ENCODE measurements around the gene PACSIN2.

PACSIN2 gene

DNA sequence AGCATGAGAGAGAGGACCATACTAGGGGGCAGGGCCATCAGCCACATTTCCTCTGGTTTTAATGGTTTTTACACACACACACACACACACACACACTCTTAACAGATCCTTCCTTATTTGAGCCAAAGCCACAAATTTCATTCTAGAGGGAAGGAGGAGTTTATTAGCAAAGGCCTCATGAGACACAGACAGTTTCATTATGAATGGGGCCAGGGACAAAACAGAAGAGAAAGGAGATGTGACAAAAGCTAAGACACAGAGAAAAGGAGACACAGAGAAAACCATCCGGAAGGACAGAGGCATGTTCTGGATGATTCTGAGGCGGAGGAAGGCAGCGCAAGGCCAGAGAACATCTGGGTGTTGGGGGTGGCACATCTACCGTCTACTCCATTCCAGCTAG is 125.6 kb downstream of the PACSIN2 start:
- no peak for DNase-seq (ENCODE audit: low read depth, low spot score)
- ChIA-PET POLR2A (no interaction called here), CTCF (interaction anchor here (0.6 to 1.4 kb wide), 3 partner anchors 136 to 201 kb away, joined by 3 to 4 read pairs (median 3); no protein-coding TSS in a partner anchor)
- TF ChIP-seq, protein P1, sequence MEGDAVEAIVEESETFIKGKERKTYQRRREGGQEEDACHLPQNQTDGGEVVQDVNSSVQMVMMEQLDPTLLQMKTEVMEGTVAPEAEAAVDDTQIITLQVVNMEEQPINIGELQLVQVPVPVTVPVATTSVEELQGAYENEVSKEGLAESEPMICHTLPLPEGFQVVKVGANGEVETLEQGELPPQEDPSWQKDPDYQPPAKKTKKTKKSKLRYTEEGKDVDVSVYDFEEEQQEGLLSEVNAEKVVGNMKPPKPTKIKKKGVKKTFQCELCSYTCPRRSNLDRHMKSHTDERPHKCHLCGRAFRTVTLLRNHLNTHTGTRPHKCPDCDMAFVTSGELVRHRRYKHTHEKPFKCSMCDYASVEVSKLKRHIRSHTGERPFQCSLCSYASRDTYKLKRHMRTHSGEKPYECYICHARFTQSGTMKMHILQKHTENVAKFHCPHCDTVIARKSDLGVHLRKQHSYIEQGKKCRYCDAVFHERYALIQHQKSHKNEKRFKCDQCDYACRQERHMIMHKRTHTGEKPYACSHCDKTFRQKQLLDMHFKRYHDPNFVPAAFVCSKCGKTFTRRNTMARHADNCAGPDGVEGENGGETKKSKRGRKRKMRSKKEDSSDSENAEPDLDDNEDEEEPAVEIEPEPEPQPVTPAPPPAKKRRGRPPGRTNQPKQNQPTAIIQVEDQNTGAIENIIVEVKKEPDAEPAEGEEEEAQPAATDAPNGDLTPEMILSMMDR (IDR thresholded peaks at IDR 0.05; ENCODE audit: insufficient read depth, low read length, missing control alignments), result no peak
- no peak overlapping the region for H3K4me3 ChIP-seq (ENCODE audit: low read depth, low read length)

DNA sequence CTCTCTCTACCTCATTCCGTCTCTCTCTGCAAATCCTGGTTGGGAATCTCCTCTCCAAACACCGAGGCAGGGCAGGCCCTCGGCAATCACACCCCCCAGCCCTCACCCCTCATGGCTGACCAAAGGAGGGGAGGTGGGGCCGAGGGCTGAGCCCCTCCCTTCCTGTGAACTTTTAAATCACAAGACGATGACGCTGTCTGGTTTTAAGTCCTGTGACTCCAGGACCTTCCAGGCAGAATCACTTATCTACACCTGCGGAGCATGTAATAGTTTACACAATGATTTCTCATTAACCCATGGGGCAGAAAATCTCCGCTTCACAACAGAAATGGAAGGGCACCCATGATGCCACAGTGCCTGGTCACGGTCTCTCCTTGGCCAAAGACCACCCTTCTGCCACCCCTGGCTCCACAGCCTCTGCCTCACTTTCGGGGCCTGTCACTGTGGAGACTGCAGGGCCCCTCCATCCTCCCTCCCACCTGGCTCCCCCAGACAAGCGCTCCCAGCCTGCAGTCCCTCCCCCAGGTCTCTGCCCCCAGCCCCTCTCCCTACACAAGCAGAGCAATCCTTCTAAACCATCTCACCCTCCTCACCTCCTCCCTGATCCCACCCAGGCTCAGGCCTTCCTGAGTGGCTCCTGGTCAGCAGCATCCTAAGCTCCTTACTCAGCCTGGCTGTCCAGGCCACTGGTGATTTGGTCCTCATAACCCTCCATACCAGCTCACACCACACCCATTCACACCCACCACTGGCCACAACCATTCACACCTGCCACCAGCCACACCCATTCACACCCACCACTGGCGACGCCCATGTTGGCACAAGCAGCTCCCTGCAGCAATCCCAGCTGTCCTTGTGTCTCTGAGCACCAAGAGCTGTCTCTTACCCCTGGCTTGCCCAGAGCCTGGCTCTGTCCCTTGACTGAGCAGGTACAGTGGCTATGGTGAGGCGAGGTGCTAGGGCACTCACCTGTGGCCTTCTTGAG is 127.1 kb downstream of the PACSIN2 start:
- TF ChIP-seq, protein P1 (IDR thresholded peaks at IDR 0.05; ENCODE audit: insufficient read depth, low read length, missing control alignments), result no peak
- POLR2A ChIA-PET, result no interaction called here
- CTCF ChIA-PET, result interaction anchor here (0.7 to 1.3 kb wide), 2 partner anchors 146 to 202 kb away, joined by 3 to 4 read pairs; no protein-coding TSS in a partner anchor
- DNase-seq (ENCODE audit: low read depth, low spot score), result no peak
- no peak overlapping the region for H3K4me3 ChIP-seq (ENCODE audit: low read depth, low read length)

DNA sequence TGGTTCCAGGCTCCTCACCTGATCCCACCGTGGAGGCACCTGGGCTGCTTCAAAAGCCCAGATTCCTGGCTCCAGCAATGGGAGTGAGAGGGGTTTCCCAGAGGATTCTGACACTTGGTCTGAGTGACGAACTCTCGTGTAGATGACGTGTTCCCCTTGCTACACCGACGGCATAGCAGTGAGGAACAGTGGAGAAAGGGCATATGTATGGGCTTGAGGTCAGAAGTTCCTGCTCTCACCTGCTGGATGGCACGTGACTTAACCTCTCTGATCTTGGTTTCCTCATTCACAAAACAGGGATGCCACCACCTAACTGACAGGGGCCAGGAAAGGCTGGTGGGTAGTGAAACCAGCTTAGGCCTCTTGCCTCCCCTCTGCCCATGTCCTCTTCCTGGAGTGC is 127.8 kb downstream of the PACSIN2 start:
- ChIA-PET POLR2A (no interaction called here), CTCF (no interaction called here)
- H3K4me3 ChIP-seq (ENCODE audit: low read depth, low read length), result no peak overlapping the region
- no peak for DNase-seq (ENCODE audit: low read depth, low spot score)
- TF ChIP-seq, protein P1 (IDR thresholded peaks at IDR 0.05; ENCODE audit: insufficient read depth, low read length, missing control alignments), result no peak

DNA sequence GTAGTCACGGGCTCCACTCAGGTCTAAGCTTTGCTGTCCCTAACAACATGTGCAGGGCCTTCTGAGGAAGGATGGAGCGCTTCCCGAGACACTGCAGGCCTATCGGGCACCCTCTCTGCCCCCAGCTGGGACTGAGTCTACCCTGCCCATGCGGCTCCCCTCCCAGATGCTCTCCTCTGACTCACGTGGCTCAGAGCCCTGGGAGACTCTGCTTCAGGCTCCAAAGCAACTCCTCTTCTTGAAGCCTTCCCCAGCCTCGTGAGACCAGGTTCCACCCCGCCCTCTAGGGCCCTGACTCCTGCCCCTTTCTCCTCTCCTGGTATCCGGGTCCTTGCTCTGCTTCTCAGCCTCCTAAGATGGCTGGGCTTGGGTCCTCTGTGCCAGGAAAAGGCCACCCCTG is 129.5 kb downstream of the PACSIN2 start:
- no peak overlapping the region for H3K4me3 ChIP-seq (ENCODE audit: low read depth, low read length)
- TF ChIP-seq, protein P1 (IDR thresholded peaks at IDR 0.05; ENCODE audit: insufficient read depth, low read length, missing control alignments), result no peak
- CTCF ChIA-PET, result no interaction called here
- POLR2A ChIA-PET, result no interaction called here
- DNase-seq (ENCODE audit: low read depth, low spot score), result no peak

DNA sequence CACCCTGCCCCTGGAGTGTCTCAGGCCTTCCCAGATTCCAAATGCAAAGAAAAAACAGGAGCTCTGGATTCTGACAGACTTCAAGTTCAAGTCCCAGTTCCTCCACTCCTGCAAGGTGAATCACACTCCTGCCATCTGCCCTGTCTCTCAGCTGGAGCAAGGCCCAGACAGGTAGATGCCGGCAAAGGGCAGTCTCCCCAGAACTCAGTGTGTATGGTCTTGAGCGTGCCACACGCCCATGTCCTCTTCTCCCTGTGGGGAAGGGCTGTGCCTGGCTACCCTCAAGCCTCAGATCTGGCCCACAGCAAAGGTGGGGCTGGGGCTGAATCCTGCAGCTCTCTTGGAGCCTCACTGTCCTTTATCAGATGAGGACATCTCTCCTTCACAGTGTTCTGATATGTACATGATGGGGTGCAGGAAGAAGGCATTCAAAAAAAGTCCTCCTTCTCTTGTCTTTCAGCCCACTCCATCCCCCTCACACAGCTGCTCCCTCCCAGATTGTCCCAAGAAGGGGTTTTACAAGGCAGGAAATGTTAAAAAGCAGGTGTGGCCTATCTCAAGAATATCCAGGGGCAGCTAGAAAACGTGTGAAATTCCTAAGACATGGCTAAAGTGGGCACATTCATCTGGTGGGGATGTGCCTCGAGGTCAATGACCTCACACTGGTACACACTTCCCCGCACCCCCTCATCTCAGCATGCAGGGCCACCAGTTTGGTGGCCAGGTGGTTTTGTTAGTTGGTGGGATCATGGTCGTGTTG is 130.2 kb downstream of the PACSIN2 start:
- no peak overlapping the region for H3K4me3 ChIP-seq (ENCODE audit: low read depth, low read length)
- POLR2A ChIA-PET, result no interaction called here
- no peak for DNase-seq (ENCODE audit: low read depth, low spot score)
- CTCF ChIA-PET, result interaction anchor here (1.2 to 1.4 kb wide), 2 partner anchors 17 to 19 kb away, joined by 3 to 4 read pairs; no protein-coding TSS in a partner anchor
- TF ChIP-seq, protein P1 (IDR thresholded peaks at IDR 0.05; ENCODE audit: insufficient read depth, low read length, missing control alignments), result no peak

DNA sequence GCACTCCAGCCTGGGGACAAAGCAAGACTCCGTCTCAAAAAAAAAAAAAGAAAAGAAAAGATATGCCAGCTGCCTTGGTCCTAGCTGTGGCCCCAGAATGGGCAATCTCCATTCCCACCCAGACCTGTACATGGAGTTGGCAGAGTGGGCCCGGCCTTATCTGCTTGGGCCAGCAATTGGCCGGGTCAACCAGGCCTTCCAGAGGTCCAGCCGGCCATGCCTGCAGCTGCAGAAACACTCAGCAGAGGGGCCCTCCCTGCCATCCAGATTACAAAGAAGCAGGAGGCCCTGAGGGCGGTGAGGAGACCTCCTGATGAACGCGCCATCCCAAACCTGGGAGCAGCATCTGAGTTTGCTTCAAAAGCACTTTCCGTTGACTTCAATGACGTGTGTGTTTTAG is 131.0 kb downstream of the PACSIN2 start:
- DNase-seq (ENCODE audit: low read depth, low spot score), result no peak
- TF ChIP-seq, protein P1 (IDR thresholded peaks at IDR 0.05; ENCODE audit: insufficient read depth, low read length, missing control alignments), result no peak
- ChIA-PET CTCF (interaction anchor here (0.9 to 1.4 kb wide), 3 partner anchors 17 to 150 kb away, joined by 3 to 6 read pairs (median 4); no protein-coding TSS in a partner anchor), POLR2A (no interaction called here)
- H3K4me3 ChIP-seq (ENCODE audit: low read depth, low read length), result no peak overlapping the region
